ENCODE data around the gene HARBI1. TPM values are rescaled to one million over a fixed set of nuclear protein-coding genes. Genes with fewer than 3 reads are reported as not detected.

HARBI1 gene
- total and polyA plus RNA-seq, 8 donors: 2.9 to 5.0 (median 3.5) TPM

- H3K36me3 ChIP-seq: peaks cover 0 to 8% of the 10 kb centered on the region in 2 donors
- H3K4me1 ChIP-seq: peaks cover 10 to 49% of the 10 kb centered on the region in 2 donors
- no peak overlapping the region for H3K4me3 ChIP-seq
- DNase-seq: no peak
- H3K27ac ChIP-seq: no peak overlapping the region
- H3K27me3 ChIP-seq: no peaks in the 10 kb centered on the region
- no peaks in the 10 kb centered on the region for H3K9me3 ChIP-seq
- intact Hi-C loops (cut with DNase I): no loop called here
- TF ChIP-seq CTCF (IDR thresholded peaks at IDR 0.05): no peak
- no peak for ATAC-seq
Measured at GRCh38 chr11:46615756-46616155, 1.3 kb downstream of the HARBI1 start.

GRCh38 chr11:46612326-46612725 lies 4.7 kb downstream of the HARBI1 start:
- Histone ChIP-seq H3K9me3 (no peaks in the 10 kb centered on the region), H3K27me3 (no peaks in the 10 kb centered on the region), H3K4me1 (peaks cover 0 to 21% of the 10 kb centered on the region in 2 donors), H3K36me3 (no peaks in the 10 kb centered on the region), H3K4me3 (no peak overlapping the region), H3K27ac (no peak overlapping the region)
- DNase-seq: no peak
- no peak for TF ChIP-seq CTCF (IDR thresholded peaks at IDR 0.05)
- intact Hi-C loops (cut with DNase I): no loop called here
- no peak for ATAC-seq

- intact Hi-C loops (cut with DNase I): no loop called here
Measured at GRCh38 chr11:46611526-46612304, 5.3 kb downstream of the HARBI1 start.

GRCh38 chr11:46609386-46609785 lies 7.6 kb downstream of the HARBI1 start:
- no peaks in the 10 kb centered on the region for H3K27me3 ChIP-seq

More at GRCh38 chr11:46611526-46612304, 5.3 kb downstream of the HARBI1 start:
- Histone ChIP-seq H3K27ac (no peak overlapping the region), H3K4me3 (no peak overlapping the region), H3K27me3 (no peaks in the 10 kb centered on the region), H3K36me3 (no peaks in the 10 kb centered on the region), H3K4me1 (peaks cover 0 to 21% of the 10 kb centered on the region in 2 donors), H3K9me3 (no peaks in the 10 kb centered on the region)
- DNase-seq (no peak), ATAC-seq (no peak)
- TF ChIP-seq CTCF (IDR thresholded peaks at IDR 0.05): no peak

More at GRCh38 chr11:46609386-46609785, 7.6 kb downstream of the HARBI1 start:
- no peak overlapping the region for H3K4me3 ChIP-seq
- no peaks in the 10 kb centered on the region for H3K9me3 ChIP-seq
- H3K36me3 ChIP-seq: no peaks in the 10 kb centered on the region
- no peak overlapping the region for H3K27ac ChIP-seq
- no peak for DNase-seq
- H3K4me1 ChIP-seq: peaks cover 0 to 2% of the 10 kb centered on the region in 2 donors
- no peak for TF ChIP-seq CTCF (IDR thresholded peaks at IDR 0.05)
- no peak for ATAC-seq
- intact Hi-C loops (cut with DNase I): no loop called here

Data from left lung (tissue), 10 donors.